GM12872 (cell line): ENCODE results near the gene MB21D2.

ENCODE experiments used
- TF ChIP-seq, protein P1 (sequence below): IDR thresholded peaks from 3 replicates; pipeline ENCODE4 v1.5.1; 2011; ENCODE audit warnings: low read depth, mild to moderate bottlenecking, low read length, moderate library complexity; ENCODE audit not compliant: insufficient read depth

The MB21D2 gene

DNA sequence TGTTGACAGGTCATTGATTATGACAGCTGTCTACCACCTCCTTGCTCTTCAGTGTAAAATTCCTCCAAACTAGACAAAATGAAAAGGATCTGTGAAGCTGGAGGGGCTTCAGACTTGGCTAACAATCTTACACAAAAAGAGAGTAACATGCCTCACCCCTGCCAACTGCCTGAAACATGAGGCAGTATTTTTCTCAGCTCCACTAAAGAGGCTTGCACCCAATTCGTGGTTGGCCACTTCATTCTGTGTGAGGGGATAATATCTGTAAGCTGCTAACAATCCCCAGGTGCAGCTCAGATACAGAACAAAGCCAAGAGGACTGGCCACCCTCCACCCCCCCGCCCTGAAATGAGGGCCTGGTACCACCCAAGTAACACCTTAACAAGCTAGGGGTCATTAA lies 2.8 kb downstream of the MB21D2 start:
- TF ChIP-seq, protein P1, sequence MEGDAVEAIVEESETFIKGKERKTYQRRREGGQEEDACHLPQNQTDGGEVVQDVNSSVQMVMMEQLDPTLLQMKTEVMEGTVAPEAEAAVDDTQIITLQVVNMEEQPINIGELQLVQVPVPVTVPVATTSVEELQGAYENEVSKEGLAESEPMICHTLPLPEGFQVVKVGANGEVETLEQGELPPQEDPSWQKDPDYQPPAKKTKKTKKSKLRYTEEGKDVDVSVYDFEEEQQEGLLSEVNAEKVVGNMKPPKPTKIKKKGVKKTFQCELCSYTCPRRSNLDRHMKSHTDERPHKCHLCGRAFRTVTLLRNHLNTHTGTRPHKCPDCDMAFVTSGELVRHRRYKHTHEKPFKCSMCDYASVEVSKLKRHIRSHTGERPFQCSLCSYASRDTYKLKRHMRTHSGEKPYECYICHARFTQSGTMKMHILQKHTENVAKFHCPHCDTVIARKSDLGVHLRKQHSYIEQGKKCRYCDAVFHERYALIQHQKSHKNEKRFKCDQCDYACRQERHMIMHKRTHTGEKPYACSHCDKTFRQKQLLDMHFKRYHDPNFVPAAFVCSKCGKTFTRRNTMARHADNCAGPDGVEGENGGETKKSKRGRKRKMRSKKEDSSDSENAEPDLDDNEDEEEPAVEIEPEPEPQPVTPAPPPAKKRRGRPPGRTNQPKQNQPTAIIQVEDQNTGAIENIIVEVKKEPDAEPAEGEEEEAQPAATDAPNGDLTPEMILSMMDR: no peak

DNA sequence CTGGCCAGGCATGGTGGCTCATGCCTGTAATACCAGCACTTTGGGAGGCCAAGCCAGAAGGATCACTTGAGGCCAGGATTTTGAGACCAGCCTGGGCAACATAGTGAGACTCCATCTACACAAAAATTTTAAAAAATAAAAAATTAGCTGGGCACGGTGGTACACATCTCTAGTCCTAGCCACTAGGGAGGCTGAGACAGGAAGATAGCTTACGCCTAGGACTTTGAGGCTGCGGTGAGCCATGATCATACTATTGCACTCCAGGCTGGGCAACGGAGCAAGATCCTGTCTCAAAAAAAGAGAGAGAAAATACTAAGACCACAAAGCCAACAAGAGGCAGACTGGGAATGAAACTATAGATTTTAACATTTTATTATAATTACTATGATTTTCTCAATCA lies 4.1 kb downstream of the MB21D2 start:
- TF ChIP-seq, protein P1: no peak

DNA sequence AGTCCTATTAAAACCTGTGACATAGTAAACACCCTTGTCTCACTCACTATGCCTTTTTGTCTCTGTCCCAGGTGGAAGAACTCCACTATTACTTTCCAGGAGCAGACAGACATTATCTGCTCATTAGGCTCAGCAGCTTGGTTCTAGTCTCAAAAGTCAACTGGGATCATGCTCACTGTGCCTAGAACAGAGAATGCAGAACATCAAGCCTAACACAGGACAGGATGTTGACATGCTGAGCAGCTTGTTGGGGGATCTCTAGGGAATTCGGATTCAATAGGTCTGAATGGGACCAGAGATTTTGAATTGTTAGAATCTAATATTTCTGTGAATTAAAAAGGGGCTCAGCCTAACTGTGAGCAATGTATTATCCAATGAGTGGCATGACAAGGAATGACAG lies 6.4 kb downstream of the MB21D2 start:
- TF ChIP-seq, protein P1: no peak

DNA sequence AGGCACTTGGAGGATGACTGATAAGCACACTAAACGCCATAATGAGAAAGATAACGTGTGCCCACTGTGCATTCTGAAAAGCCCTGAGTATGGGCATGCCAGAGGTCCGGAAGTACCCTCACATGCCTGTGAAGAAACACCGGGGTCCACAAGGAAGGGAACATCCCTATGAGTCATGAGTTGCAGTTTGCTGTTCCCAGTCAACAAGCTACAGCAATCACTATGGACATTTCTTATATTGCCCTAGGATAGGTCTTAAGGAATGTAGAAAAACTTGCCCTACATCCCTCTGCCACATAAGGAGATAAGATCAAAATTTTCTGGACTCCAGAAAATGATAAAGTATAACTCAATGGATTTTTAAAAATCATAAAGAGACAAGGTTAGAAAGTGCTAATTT lies 9.9 kb downstream of the MB21D2 start:
- TF ChIP-seq, protein P1: no peak

DNA sequence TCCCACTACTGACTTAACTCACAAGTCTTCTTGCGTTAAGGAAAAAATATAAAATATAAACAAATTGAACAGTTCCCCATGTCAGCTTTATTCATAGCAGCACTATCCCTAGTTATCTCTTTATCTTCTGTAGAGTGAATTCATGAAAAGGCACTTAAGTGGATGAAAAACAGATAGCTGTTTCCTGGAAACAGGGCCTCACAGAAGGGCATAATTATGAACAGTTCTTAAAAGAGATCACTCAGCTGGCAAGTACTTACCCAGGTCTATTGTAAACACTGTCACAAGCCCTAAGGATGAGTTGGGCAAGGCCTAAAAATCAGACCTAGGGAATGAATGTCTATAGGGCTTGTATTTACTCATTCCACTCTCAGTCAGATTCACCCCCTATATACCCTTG lies 10.7 kb downstream of the MB21D2 start:
- TF ChIP-seq, protein P1: no peak

DNA sequence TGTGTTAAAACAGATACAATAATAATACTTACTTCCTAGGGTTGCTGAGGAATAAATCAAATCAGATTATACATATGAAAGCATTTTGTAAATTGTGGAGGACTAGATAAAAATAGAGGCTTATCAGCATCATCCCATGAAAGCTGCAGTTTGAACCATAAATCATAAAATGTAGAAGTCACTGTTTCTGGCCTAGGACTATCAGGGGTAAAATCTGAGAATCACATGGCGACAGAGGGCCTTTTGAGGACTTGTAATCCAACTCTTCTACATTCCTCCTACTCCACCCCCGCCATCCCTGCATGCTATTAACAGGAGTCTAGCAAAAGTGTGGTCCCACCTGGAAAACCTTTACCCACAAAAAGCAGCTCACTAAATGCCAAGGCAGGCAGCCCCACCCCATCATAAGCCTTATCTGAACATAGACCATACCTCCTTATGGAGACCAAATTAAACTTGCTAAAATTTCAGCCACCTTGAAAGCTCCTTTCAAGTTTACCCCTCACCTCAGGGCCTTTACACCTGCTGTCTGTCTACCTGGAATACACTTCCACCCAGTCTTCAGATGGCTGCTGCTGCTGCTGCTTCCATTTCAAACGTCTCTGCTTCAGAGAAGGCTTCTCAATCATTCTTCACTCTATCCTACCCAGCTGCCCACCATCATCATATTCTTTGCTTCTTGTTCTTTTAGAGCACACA lies 11.5 kb downstream of the MB21D2 start:
- TF ChIP-seq, protein P1: no peak

DNA sequence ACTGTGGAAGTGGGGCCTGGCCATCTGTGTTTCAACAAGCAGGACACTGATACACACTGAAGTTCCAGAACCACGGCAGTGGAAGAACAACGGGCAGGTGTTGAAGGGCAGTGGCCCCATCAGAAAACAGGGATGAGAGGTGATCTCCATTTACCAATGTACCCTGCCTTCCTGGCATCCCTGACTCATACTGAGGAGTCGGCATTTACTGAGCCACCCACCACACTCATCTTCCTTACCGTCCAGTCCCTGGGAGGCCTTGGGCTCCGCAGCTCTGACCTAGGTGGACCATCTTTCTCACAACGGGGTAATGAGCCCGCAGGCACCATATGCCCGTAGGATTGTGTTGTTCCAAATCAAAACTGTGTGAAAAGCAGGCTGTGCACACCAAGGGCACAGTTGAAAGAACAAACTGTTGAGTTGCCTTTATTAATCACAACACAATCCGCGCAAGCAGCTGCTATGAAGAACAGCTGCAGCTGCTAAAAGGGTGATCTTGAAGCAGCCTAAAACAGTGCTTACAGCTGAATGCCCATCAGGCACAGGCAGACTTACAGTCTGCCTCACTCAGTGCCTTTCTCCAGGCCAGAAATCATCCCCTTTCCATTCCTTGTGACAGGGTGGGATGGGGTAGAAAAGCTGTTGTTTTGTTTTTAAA lies 12.9 kb downstream of the MB21D2 start:
- TF ChIP-seq, protein P1: no peak
